Measurements from ENCODE around the gene C16orf92.

C16orf92 gene

GRCh38 chr16:30022887-30023286 lies at the start of gene C16orf92:
Gene C16orf92, plus strand, starts transcription at chr16:30023198. Its CDS starts 143 bp downstream, at chr16:30023341.
- no peak for DNase-seq

GRCh38 chr16:29973384-29974246 lies 49.4 kb upstream of the C16orf92 start, which contains the start of gene TAOK2:
Gene TAOK2, plus strand, starts transcription at chr16:29973868. Its CDS starts 3,905 bp downstream, at chr16:29977773.
- DNase-seq = peak; percentile 99

- DNase-seq = peak; percentile 62
Observed at GRCh38 chr16:29974291-29975133, 48.5 kb upstream of the C16orf92 start.

- DNase-seq = no peak
Observed at GRCh38 chr16:29975134-29975538, 47.9 kb upstream of the C16orf92 start.

- DNase-seq = no peak
Observed at GRCh38 chr16:29975811-29976511, 47.0 kb upstream of the C16orf92 start.

GRCh38 chr16:29977063-29977825 lies 45.8 kb upstream of the C16orf92 start:
- DNase-seq = no peak

GRCh38 chr16:29978081-29978480 lies 44.9 kb upstream of the C16orf92 start:
- DNase-seq = no peak

- DNase-seq = no peak
Observed at GRCh38 chr16:29978564-29979270, 44.3 kb upstream of the C16orf92 start.

- DNase-seq = no peak
Observed at GRCh38 chr16:29982560-29983419, 40.2 kb upstream of the C16orf92 start.

- DNase-seq = no peak
Observed at GRCh38 chr16:29983420-29984136, 39.4 kb upstream of the C16orf92 start.

GRCh38 chr16:29984137-29984763 lies 38.7 kb upstream of the C16orf92 start:
- no peak for DNase-seq

- no peak for DNase-seq
Observed at GRCh38 chr16:29984764-29985147, 38.2 kb upstream of the C16orf92 start.

GRCh38 chr16:29985271-29985811 lies 37.7 kb upstream of the C16orf92 start:
- DNase-seq = no peak

GRCh38 chr16:29986231-29986630 lies 36.8 kb upstream of the C16orf92 start:
- DNase-seq = no peak

- DNase-seq = no peak
Observed at GRCh38 chr16:29986931-29987330, 36.1 kb upstream of the C16orf92 start.

GRCh38 chr16:29987371-29988085 lies 35.5 kb upstream of the C16orf92 start:
- no peak for DNase-seq

- DNase-seq = no peak
Observed at GRCh38 chr16:29988346-29989075, 34.5 kb upstream of the C16orf92 start.
